Stimulated activated CD8-positive, alpha-beta memory T cell treated with anti-CD3 and anti-CD28 coated beads, Interleukin-7, amount 100 ng/mL, for 24 hours (primary cell): ENCODE data around the gene CYP46A1.

Experiments
- DNase-seq: peaks from one replicate; pipeline ENCODE4 v3.0.0-alpha.2; 2020; ENCODE audit warnings: low read depth

The CYP46A1 gene

DNA sequence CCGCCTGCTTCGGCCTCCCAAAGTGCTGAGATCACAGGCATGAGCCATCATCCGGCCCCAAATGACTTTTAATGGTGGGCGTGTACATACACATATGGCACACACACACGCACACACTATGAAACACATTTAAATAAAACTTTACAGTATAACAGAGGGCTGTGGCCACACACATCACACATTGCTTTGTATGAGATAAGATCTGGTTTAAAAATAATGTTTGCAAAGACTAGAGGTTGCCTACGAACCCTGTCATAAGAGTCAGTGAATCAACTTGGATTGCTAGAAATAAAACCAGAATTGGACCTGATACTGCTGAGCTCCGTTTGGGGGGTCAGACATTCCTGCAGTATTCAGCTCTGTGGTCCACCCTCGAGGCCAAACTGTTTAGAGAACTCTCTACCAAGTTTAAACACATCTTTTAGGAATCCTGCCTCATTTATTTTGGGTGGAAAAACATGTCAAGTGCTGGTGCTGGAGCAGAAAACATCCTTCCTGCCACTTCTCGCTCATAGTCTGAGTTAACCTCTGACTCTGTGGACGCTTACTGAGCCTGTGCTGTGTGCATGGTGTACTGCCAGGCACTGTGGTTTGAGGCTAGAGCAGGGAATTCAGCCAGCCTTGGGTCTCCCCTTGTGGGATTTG is 61.3 kb downstream of the CYP46A1 start:
- no peak for DNase-seq

- no peak for DNase-seq
Observed at GRCh38 chr14:99747167-99747566, 63.1 kb downstream of the CYP46A1 start.

DNA sequence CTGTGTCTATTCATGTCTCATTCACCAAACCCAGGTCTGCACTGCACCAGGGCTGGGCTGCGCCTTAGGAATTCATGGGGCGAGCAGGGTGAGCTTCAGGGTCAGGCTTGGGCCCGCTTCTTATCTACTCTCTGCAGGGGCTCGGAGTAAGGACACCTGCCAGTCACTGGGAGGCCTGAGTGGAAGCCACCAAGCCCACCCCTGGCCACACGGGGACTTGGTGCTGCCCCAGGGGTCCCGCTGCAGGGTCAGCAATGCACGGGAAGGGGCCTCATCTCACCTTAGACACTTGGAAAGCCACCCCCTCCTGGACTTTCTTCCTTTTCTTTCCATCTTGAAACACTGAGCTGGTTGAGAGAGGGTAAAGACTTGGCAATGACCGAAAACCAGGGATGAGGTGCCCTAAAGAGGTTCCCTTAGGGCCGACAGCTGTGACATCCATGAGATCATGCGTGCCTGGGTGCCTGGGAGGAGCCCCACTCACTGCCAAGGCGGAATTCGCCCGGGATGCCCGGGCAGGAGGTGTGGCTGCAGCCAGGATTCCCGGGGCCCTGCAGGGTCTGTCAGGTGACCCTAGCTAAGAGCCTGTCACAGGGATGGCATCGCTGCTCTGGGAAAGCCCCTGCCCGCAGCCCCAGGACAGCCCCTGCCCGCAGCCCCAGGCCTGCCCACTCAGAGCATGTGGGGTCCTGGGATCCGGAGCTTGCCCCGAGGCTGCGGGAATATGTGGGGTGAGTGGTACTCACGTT is 63.7 kb downstream of the CYP46A1 start:
- no peak for DNase-seq

GRCh38 chr14:99748529-99748928 is 64.4 kb downstream of the CYP46A1 start:
- no peak for DNase-seq

DNA sequence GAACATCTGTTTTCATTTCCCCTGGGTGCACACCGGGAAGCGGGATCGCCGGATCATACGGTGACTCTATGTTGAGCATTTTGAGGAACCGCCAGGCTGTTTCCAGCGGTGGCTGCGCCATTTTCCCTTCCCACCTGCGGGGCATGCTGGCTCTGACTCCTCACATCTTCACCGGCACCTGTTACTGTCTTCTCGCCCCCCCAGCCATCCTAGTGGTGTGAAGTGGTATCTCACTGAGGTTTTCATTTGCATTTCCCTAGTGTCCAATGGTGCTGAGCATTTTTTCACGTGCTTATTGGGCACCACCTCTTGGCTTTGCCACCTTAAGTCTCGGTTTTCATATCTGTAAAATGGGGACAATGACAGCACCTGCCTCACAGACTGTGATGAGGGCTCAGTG is 65.0 kb downstream of the CYP46A1 start:
- DNase-seq: no peak

DNA sequence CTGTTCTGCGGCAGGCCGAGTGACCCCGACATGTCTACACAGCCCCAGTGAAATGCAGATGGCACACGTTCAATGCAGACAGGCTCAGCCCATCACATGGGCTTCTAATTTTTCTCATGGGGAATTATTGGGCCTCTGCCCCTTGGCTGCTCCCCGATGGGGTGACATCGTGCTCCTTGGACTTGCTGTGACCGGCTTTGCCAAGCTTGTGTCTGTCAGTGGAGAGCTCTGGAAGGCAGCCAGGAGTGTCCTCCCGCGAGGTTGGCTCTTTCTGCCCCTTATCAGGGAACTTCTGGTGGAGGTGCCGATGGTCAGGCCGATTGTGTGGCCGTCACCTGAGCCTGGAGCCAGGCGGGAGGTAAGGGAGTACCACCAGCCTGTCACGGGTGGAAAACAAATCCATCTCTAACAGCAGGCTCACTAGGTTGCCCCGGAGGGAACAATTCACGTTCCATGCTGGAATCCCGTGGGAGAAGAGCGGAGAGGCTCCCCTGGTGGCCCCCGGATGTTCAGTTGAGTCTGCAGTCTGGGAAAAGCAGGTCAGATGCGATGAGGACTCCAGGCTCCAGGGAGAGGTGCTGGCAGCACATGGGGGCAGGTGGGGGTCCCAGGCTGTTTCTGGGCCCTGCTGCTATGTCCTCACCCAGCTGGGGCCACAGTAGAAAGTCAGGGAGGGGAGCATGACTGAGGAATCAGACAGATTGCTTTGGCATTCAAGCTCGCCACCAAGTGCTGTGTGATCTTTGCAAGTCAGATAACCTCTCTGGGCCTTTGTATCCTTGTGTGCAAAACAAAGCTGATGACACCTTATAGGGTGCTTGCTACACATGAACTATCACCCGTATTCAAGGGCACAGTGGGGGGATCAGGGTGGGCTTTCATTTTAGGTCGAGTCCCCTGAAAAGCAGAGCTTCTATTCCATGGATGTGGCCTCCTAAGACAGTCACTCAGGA is 65.9 kb downstream of the CYP46A1 start:
- no peak for DNase-seq

DNA sequence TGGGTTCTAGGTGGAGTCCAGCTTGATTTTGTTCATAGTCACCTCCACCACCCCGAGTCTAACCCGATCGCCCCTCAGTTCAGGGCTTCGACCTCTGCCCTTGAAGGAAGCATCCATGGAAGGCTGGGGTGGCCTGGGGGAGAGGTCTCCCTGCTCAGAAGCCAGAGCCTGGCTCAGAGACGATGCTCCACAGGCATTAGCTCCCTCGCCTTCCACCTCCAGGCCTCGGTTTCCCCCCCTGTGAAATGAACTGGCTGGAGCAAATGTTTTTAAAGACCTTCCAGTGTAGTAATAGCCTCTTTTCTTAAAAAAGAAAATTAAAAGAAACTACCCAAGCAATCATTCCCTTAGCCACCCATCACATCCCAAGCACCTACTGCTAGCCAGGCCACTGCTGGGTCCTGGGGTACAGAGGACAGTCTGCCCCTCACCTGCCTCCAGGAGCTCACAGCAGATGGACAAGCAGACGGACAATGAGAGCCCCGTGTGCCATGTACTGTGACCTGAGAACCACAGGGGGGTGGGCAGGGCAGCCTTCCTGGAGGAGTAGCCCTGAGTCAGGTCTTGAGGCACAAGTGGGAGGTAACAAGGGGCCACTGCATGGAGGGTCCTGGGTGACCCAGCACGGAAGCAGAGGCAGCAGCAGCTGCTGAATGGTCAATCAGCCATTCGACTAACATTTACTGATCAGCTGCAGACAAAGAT is 66.8 kb downstream of the CYP46A1 start:
- DNase-seq: no peak

GRCh38 chr14:99751539-99752485 is 67.7 kb downstream of the CYP46A1 start:
- DNase-seq: no peak

GRCh38 chr14:99752486-99753121 is 68.5 kb downstream of the CYP46A1 start:
- DNase-seq: no peak

DNA sequence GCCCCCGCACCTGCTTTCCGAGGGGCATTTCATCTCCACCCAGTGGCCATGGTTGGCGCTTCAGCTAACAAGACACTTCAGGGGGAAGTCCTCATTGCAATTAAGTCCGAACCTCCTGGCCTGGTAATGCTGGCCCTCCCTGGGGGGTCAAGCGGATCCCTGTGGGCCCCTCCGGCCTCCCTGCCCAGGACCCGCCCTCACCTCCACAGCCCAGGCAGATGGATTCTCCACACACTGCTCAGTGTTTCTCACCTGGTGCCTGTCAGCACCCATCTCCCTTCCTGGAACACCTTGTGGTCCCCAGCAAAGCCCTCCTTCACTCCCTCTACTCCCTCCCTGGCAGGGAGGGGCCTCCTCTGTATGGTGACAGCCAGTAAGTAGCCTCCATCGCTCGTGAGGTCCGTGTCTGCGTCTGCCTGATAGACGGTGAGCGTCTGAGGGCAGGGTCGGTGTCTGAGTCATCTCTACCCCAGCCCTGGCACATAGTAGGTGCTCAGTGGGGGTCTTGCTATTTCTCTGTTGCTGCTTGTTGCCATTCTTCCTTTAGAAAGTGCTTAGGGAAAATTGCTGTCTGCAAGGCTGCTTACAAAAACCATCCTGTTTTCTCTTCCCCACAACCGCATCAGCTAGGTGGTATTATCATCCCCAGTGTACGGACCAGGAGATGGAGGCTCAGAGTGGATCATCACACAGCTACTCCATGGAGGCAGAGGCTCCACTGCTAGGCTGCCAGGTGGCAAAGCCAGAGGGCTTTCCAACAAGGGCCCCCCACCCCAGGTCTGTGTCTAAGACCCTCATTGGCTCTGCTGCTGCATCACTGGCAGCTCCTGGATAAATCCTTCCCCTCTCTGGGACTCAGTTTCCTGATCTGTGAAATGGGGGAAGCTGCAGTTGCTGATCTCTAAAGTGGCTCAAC is 69.4 kb downstream of the CYP46A1 start:
- no peak for DNase-seq

DNA sequence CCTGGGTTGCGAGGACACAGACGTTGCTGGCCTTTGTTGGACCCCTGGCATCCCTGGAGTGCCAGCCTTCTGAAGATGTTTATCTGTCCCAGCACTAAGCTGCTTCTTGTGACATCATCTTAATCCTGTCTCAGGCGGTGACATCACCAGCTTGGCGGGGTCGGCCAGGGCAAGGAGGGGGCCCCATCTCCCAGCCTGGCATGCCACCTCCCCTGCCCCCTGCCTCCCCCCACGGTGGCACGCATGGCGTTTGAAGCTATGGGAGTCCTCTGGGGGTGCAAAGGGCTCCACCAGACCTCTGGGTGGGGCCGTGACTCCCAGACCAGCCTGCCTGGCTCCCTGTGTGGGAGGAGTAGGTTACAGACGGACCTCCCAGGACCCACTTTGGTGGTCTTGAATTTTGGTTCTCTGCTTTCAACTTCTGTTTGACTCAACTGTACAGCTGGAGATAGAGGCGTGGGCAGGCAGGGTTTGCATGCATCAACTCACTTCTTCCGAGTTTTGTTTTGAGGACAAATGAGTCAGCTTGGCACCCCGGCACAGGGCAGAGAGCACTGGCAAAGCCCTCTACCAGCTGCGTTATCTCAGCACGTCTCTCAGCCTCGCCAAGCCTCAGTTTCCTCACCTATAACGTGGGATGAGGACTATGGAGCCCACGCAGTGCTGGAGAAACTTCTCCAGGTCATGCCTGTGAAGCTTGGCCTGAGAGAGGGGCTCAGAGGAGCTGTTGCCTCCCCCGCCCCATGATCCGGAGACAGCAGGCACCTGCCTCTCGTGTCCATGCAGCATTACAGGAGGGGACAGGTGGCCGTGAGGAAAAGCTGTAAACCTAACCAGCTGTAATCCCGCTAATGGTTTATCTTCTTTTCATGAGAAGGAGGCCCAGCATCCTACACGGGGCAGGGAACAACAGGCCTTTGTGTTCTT is 70.3 kb downstream of the CYP46A1 start:
- no peak for DNase-seq

GRCh38 chr14:99755068-99755405 is 70.9 kb downstream of the CYP46A1 start:
- DNase-seq: no peak

- no peak for DNase-seq
Observed at GRCh38 chr14:99755629-99756603, 71.8 kb downstream of the CYP46A1 start.

DNA sequence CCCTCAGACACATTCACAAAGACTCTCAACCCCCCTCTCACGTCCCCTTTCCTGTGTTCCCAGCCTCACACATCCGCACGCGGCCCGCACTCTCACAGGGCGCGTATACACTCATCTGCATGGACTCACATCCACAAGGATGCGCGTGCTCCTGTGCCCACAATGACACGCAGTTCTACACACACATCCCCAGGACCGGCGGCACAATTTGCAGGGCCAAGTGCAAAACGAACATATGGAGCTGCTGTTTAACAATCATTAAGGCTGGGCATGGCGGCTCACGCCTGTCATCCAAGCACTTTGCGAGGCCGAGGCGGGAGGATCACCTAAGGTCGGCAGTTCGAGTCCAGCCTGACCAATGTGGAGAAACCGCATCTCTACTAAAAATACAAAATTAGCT is 72.7 kb downstream of the CYP46A1 start:
- DNase-seq: no peak

GRCh38 chr14:99757331-99758070 is 73.4 kb downstream of the CYP46A1 start:
- no peak for DNase-seq

GRCh38 chr14:99758121-99758821 is 74.2 kb downstream of the CYP46A1 start:
- DNase-seq: no peak
